A673 (cell line): Measurements from ENCODE around the gene MACROD1. TPM values are rescaled to one million over a fixed set of nuclear protein-coding genes. Genes with fewer than 3 reads are reported as not detected.
A peak's percentile ranks its signal among the peaks of the same experiment; 100 is the strongest.

Experiments
- BruUV-seq: library from RNA; stranded (reverse); fragments of 400-500 nt; replicated peaks from 2 replicates; lab custom pipeline; 2021; lab: Mats Ljungman, UMichigan
- CTCF ChIA-PET: fragments of 300-600 bp; sonication (Branson Sonifier 250); formaldehyde crosslinking; loops from one replicate; lab custom pipeline; 2022; ENCODE audit warnings: antibody characterized with exemption; lab: Charles Lee
- POLR2A ChIA-PET: fragments of 300-600 bp; sonication (Branson Sonifier 250); formaldehyde crosslinking; loops from one replicate; lab custom pipeline; 2022; ENCODE audit warnings: antibody characterized with exemption; ENCODE audit not compliant: low non-redundant PET; lab: Charles Lee
- DNase-seq: peaks from one replicate; pipeline ENCODE4 v3.0.0-alpha.2; 2015; ENCODE audit warnings: low spot score
- H3K27ac ChIP-seq: fragments of 200-600 bp; sonication (generic); 2 replicates; pipeline ENCODE4 v1.5.1; 2016; ENCODE audit warnings: mixed run types, low read depth, mild to moderate bottlenecking, mixed read lengths, antibody characterized with exemption, low read length; ENCODE audit not compliant: poor library complexity, severe bottlenecking
- H3K27me3 ChIP-seq: fragments of 200-600 bp; sonication (generic); replicated peaks from 2 replicates; pipeline ENCODE4 v1.6.1; 2017; ENCODE audit warnings: mixed run types, low read depth, mild to moderate bottlenecking, mixed read lengths, antibody characterized with exemption, low read length; ENCODE audit not compliant: insufficient read depth, poor library complexity
- H3K36me3 ChIP-seq: fragments of 200-600 bp; sonication (generic); 2 replicates; pipeline ENCODE4 v1.6.1; 2016; ENCODE audit warnings: mixed run types, mild to moderate bottlenecking, mixed read lengths, antibody characterized with exemption, low read length; ENCODE audit not compliant: insufficient read depth, poor library complexity, severe bottlenecking
- H3K4me1 ChIP-seq: fragments of 200-600 bp; sonication (generic); 2 replicates; pipeline ENCODE4 v1.6.1; 2017; ENCODE audit warnings: mixed run types, mild to moderate bottlenecking, mixed read lengths, antibody characterized with exemption, low read length; ENCODE audit not compliant: insufficient read depth, poor library complexity, severe bottlenecking
- H3K4me3 ChIP-seq: fragments of 200-600 bp; sonication (generic); 2 replicates; pipeline ENCODE4 v1.5.1; 2016; ENCODE audit warnings: low read depth, mixed run types, mild to moderate bottlenecking, mixed read lengths, low read length; ENCODE audit not compliant: poor library complexity, severe bottlenecking
- H3K9me3 ChIP-seq: fragments of 200-600 bp; sonication (generic); 2 replicates; pipeline ENCODE4 v1.6.1; 2016; ENCODE audit warnings: mixed run types, low read depth, mild to moderate bottlenecking, mixed read lengths, antibody characterized with exemption, low read length; ENCODE audit not compliant: poor library complexity, severe bottlenecking
- EZH2 ChIP-seq: fragments of 200-600 bp; sonication (generic); IDR thresholded peaks from 2 replicates; pipeline ENCODE4 v1.6.1; 2017; ENCODE audit warnings: borderline replicate concordance, low read depth, mild to moderate bottlenecking, mixed read lengths, antibody characterized with exemption, low read length; ENCODE audit not compliant: poor library complexity, severe bottlenecking
- intact Hi-C: fragments of 100-400 bp; cut with micrococcal nuclease; formaldehyde crosslinking; loops from one replicate; pipeline ENCODE4 v1.10.0; 2022; ENCODE audit not compliant: unreplicated experiment
- total RNA-seq: library from RNA; stranded (reverse); gene quantifications from 2 replicates; pipeline ENCODE4 v1.2.3, GENCODE V29; 2021
- TF ChIP-seq, protein P1 (sequence below): fragments of 300-800, 200-600 bp; sonication (generic); conservative IDR thresholded peaks from 2 replicates; pipeline ENCODE4 v1.5.1; 2017; ENCODE audit warnings: low read depth, mild to moderate bottlenecking, antibody characterized with exemption, low read length, moderate library complexity, mixed read lengths

Gene MACROD1
- total RNA-seq, 1 experiment from 2014 or later = 28.7 TPM

DNA sequence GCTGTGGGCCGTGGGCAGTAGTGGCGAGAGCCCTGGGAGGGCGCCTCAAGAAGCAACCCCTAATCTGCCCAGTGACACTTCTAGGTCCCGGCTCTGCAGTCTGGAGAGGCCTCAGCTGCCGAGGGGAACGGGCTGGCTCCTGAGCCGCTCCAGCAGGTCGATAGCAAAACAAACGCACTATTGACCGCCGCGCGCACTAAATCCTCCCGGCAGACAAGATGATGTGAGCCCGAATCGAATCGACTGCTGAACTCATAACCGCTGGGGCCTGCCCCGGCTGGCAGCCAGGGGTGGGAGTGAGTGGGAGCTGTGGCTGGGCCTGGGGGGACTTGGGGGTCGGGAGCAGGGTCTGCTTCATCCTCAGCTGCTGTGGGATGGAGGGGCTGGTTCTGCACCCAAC lies 94.1 kb downstream of the MACROD1 start:
- H3K4me1 ChIP-seq = peaks cover 61% of the 10 kb centered on the region
- H3K4me3 ChIP-seq = no peak overlapping the region
- no peaks in the 10 kb centered on the region for H3K36me3 ChIP-seq
- H3K27ac ChIP-seq = no peak overlapping the region
- intact Hi-C loops = no loop called here
- H3K9me3 ChIP-seq = no peaks in the 10 kb centered on the region
- CTCF ChIA-PET = no interaction called here
- no peaks in the 10 kb centered on the region for H3K27me3 ChIP-seq
- no peak for TF ChIP-seq EZH2
- TF ChIP-seq, protein P1, sequence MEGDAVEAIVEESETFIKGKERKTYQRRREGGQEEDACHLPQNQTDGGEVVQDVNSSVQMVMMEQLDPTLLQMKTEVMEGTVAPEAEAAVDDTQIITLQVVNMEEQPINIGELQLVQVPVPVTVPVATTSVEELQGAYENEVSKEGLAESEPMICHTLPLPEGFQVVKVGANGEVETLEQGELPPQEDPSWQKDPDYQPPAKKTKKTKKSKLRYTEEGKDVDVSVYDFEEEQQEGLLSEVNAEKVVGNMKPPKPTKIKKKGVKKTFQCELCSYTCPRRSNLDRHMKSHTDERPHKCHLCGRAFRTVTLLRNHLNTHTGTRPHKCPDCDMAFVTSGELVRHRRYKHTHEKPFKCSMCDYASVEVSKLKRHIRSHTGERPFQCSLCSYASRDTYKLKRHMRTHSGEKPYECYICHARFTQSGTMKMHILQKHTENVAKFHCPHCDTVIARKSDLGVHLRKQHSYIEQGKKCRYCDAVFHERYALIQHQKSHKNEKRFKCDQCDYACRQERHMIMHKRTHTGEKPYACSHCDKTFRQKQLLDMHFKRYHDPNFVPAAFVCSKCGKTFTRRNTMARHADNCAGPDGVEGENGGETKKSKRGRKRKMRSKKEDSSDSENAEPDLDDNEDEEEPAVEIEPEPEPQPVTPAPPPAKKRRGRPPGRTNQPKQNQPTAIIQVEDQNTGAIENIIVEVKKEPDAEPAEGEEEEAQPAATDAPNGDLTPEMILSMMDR = no peak
- no peak for DNase-seq
- no TSS peak for BruUV-seq
- POLR2A ChIA-PET = no interaction called here

DNA sequence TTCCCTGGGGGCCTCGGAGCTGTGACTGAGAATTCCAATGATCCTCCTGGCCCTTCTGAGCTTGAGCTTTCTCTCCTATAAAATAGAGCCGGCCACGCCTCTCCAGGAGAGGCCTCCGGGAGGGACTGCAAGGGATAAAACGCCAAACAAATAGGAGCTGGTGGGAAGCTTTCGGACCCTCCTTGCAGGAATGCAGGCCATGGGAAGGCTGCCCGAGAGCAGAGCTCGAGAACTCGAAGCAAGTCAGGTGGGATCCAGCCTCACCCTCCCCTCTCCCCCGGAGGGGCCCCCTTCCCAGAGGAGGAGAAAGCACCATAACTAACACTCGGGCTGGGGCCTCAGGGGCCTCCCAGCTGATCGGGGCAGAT lies 95.6 kb downstream of the MACROD1 start:
- peaks cover 59% of the 10 kb centered on the region for H3K4me1 ChIP-seq
- DNase-seq = no peak

DNA sequence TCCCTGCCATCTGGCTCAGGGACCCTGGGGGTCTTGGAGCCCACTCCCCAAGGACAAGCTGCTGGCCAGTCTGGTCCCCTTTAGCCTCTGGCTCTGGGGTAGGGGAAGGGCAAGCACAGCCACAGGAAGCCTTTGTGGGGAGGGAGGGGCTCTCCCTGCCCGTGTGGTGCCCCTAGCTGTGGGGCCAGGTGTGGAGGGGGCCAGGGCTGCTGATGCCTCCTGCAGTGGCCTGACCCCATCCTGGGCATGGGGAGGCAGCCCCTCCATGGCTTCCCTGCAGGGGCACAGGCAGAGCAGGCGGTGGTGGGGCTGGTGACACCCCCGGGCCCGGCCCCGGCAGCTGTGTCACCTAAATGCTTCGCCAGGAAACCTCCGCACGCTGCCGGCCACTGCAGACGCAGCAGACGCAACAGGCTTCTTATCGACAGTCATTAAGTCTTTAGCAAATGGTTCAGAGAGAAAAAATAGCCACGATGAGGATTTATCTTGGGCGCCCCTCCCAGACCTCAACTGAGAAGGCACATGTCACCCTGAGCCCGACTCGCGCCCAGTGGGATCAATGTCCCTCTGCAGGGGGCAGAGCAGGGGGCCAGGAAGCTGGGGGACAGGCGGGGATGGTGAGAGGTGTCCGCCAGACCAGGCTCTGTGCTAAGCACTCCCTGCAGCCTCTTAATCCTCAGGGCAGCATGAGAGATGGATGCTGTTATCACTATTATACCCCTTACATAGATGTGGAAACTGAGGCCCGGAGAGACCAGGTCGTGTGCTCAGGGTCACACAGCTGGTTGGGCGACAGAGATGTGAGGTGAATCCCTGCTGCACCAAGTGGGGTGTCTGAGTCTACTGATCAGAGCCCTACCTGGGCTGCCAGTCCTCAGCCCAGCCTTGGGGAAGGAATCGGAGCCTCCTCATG lies 96.3 kb downstream of the MACROD1 start:
- POLR2A ChIA-PET = no interaction called here
- TF ChIP-seq, protein P1 = no peak
- no peak for TF ChIP-seq EZH2

More for the DNA sequence above, 95.6 kb downstream of the MACROD1 start:
- intact Hi-C loops = no loop called here
- ChIA-PET POLR2A (no interaction called here), CTCF (interaction anchor here (0.6 kb wide), 2 partner anchors 15 to 415 kb away, joined by 3 read pairs; no protein-coding TSS in a partner anchor)
- H3K27me3 ChIP-seq = no peaks in the 10 kb centered on the region
- H3K4me3 ChIP-seq = no peak overlapping the region
- BruUV-seq = no TSS peak
- H3K9me3 ChIP-seq = no peaks in the 10 kb centered on the region
- no peak for TF ChIP-seq EZH2
- TF ChIP-seq, protein P1 = no peak
- H3K36me3 ChIP-seq = no peaks in the 10 kb centered on the region
- H3K27ac ChIP-seq = peak overlapping the region; percentile 20

More for the DNA sequence above, 96.3 kb downstream of the MACROD1 start:
- H3K9me3 ChIP-seq = no peaks in the 10 kb centered on the region
- no peak overlapping the region for H3K4me3 ChIP-seq
- DNase-seq = no peak
- intact Hi-C loops = no loop called here
- H3K4me1 ChIP-seq = peaks cover 59% of the 10 kb centered on the region
- BruUV-seq = no TSS peak
- H3K27me3 ChIP-seq = no peaks in the 10 kb centered on the region
- CTCF ChIA-PET = interaction anchor here (0.6 kb wide), 1 partner anchor 14 kb away, joined by 3 read pairs; no protein-coding TSS in a partner anchor
- no peak overlapping the region for H3K27ac ChIP-seq
- H3K36me3 ChIP-seq = no peaks in the 10 kb centered on the region
